H1 (cell line): ENCODE data around the gene UBA3. TPM values are rescaled to one million over a fixed set of nuclear protein-coding genes. Genes with fewer than 3 reads are reported as not detected.

Experiments
- ASH2L ChIP-seq: fragments of 200-600, 300-600 bp; sonication (generic); IDR thresholded peaks from one replicate; pipeline ENCODE4 v1.7.1; 2017; ENCODE audit warnings: low read length
- EGR1 ChIP-seq: IDR thresholded peaks from 2 replicates; pipeline ENCODE4 v1.6.1; 2011; ENCODE audit warnings: low read depth, low read length, borderline replicate concordance
- NRF1 ChIP-seq: IDR thresholded peaks from 2 replicates; pipeline ENCODE4 v1.6.1; 2011; ENCODE audit warnings: mild to moderate bottlenecking, low read depth, low read length, improper control_type of control experiment
- RAD21 ChIP-seq, 2 experiments: IDR thresholded peaks in 1 of 2; conservative IDR thresholded peaks in 1 of 2; 2 replicates each; pipeline ENCODE4 v1.6.1; 2011; ENCODE audit warnings: low read depth in 2 of 2, low read length in 2 of 2, improper control_type of control experiment in 1 of 2, inconsistent platforms in 1 of 2, mild to moderate bottlenecking in 1 of 2, moderate library complexity in 1 of 2
- SRF ChIP-seq: IDR thresholded peaks from 2 replicates; pipeline ENCODE4 v1.6.1; 2011; ENCODE audit warnings: mild to moderate bottlenecking, low read depth, low read length, moderate library complexity
- SUZ12 ChIP-seq: fragments of 200-600 bp; sonication (generic); IDR thresholded peaks from 2 replicates; pipeline ENCODE4 v1.6.1; 2012; ENCODE audit warnings: mild to moderate bottlenecking, inconsistent platforms, low read length, moderate library complexity, mixed read lengths
- polyA plus RNA-seq, 7 experiments: library from polyadenylated mRNA; depleted of rRNA in 3 of 7; stranded (reverse) in 5 of 7; unstranded in 2 of 7; fragments of >200 nt in 5 of 7; fragments of 200-250 nt in 2 of 7; gene quantifications; 1 replicate in 5 of 7; 2 replicates in 1 of 7; 4 replicates in 1 of 7; pipeline versions ENCODE4 v1.2.1 to v1.2.3, GENCODE V29; 2011 to 2013; ENCODE audit warnings: missing spikeins in 2 of 7, mixed read lengths in 2 of 7
- total RNA-seq: library from RNA; stranded (reverse); fragmentation: NEBNext Ultra II Directional; extraction: Animal tissue kit (Norgen Biotek cat#: 25700); gene quantifications from 2 replicates; pipeline ENCODE4 v1.2.1, GENCODE V29; 2021

Gene UBA3
- total and polyA plus RNA-seq, 2 of the 8 experiments (the other 6 are each of a cell fraction or from before 2014, with no cell fraction given): 40.8 to 97.8 TPM

DNA sequence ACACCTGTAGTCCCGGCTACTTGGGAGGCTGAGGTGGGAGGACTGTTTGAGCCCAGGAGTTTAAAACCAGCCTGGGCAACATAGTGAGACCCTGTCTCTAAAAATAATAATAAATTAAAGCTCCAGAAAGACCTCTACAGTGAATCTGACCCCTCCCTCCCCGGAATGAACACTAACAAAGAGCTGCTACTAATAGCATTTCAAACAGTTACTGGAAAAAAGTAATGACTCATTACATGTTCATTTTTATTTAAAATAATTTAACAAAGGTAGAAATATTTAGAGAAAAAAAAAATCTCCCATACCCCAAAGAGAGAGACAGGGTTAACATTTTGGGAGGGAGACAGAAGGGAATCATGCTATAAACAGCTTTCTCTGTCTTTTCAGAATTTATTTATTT lies 2.2 kb upstream of the UBA3 start (continued):
- TF ChIP-seq ASH2L (no peak), SUZ12 (no peak), EGR1 (no peak), NRF1 (no peak), SRF (no peak), RAD21 (IDR thresholded peaks at IDR 0.05 in 1 of 2, conservative IDR thresholded peaks at IDR 0.05 in 1 of 2; ENCODE audit: low read depth in 2 of 2, low read length in 2 of 2) (no peak)
